Left lobe of liver (tissue), 2 donors: ENCODE data around the gene TM9SF4. TPM values are rescaled to one million over a fixed set of nuclear protein-coding genes. Genes with fewer than 3 reads are reported as not detected.
"Not testable (repeated sequence)": the region's sequence is repeated elsewhere in the genome, so short reads cannot be mapped to it uniquely, and the experiment has no call there.

Source experiments
- ATAC-seq: fragments of 200-7000 bp; cut with Tn5 transposase; one replicate; pipeline ENCODE4 v1.9.1; 2020; ENCODE audit warnings: mild to moderate bottlenecking, moderate library complexity
- DNase-seq: peaks from one replicate; pipeline ENCODE4 v3.0.0-alpha.2; 2020; ENCODE audit warnings: low spot score
- total RNA-seq: library from RNA; stranded (reverse); gene quantifications from one replicate; pipeline ENCODE4 v1.2.1, GENCODE V29; 2021
- donor health status: DM: no; HTN: no; CAD: no; lungs with moderate emphysema.
- donor health status: DM: no; HTN: yes; CAD: no.

The TM9SF4 gene
- total RNA-seq, 1 donor from 2014 or later, result 25.3 TPM

- no peak for DNase-seq
- no peak for ATAC-seq
Measured at GRCh38 chr20:32089637-32090362, 19.7 kb upstream of the TM9SF4 start.

- DNase-seq (peak; percentile 66), ATAC-seq (peak; percentile 97)
Measured at GRCh38 chr20:32091888-32092346, 17.6 kb upstream of the TM9SF4 start.

- ATAC-seq, result no peak
- DNase-seq, result no peak
Measured at GRCh38 chr20:32098786-32099185, 10.7 kb upstream of the TM9SF4 start.

- ATAC-seq, result no peak
- DNase-seq, result no peak
Measured at GRCh38 chr20:32108814-32109391, 611 bp upstream of the TM9SF4 start.

- DNase-seq, result peak; percentile 49
- ATAC-seq, result no peak
Measured at GRCh38 chr20:32110173-32110704, 725 bp downstream of the TM9SF4 start.

- DNase-seq (no peak), ATAC-seq (no peak)
Measured at GRCh38 chr20:32110727-32111126, 1.2 kb downstream of the TM9SF4 start.

- DNase-seq, result no peak
Measured at GRCh38 chr20:32111156-32111686, 1.7 kb downstream of the TM9SF4 start.

GRCh38 chr20:32111753-32112152, 2.2 kb downstream of the TM9SF4 start:
- ATAC-seq (no peak), DNase-seq (no peak)

More at GRCh38 chr20:32111156-32111686, 1.7 kb downstream of the TM9SF4 start:
- ATAC-seq, result no peak

- DNase-seq, result no peak
Measured at GRCh38 chr20:32112841-32113240, 3.3 kb downstream of the TM9SF4 start.

GRCh38 chr20:32113591-32114260, 4.2 kb downstream of the TM9SF4 start:
- DNase-seq (no peak), ATAC-seq (no peak)

More at GRCh38 chr20:32112841-32113240, 3.3 kb downstream of the TM9SF4 start:
- no peak for ATAC-seq

- DNase-seq (no peak), ATAC-seq (no peak)
Measured at GRCh38 chr20:32114305-32114960, 4.9 kb downstream of the TM9SF4 start.

GRCh38 chr20:32115211-32115767, 5.8 kb downstream of the TM9SF4 start:
- no peak for DNase-seq

GRCh38 chr20:32116079-32116521, 6.6 kb downstream of the TM9SF4 start:
- DNase-seq (no peak), ATAC-seq (no peak)

More at GRCh38 chr20:32115211-32115767, 5.8 kb downstream of the TM9SF4 start:
- ATAC-seq, result no peak

- DNase-seq, ATAC-seq: not testable (repeated sequence)
Measured at GRCh38 chr20:32116796-32117195, 7.3 kb downstream of the TM9SF4 start.

GRCh38 chr20:32118427-32118826, 8.9 kb downstream of the TM9SF4 start:
- DNase-seq, ATAC-seq: not testable (repeated sequence)

GRCh38 chr20:32119734-32120133, 10.2 kb downstream of the TM9SF4 start:
- DNase-seq (no peak), ATAC-seq (no peak)

- not testable (repeated sequence) for DNase-seq, ATAC-seq
Measured at GRCh38 chr20:32121908-32122307, 12.4 kb downstream of the TM9SF4 start.

GRCh38 chr20:32123088-32123487, 13.6 kb downstream of the TM9SF4 start:
- DNase-seq (no peak), ATAC-seq (no peak)

- ATAC-seq (no peak), DNase-seq (no peak)
Measured at GRCh38 chr20:32124916-32125454, 15.5 kb downstream of the TM9SF4 start.

- ATAC-seq (no peak), DNase-seq (no peak)
Measured at GRCh38 chr20:32125506-32125905, 16.0 kb downstream of the TM9SF4 start.
